NCI-H2107 treated with DMSO at 0.1 percent for 48 hours (cell line): ENCODE results near the gene KRT86.
"Not testable (repeated sequence)": the region's sequence is repeated elsewhere in the genome, so short reads cannot be mapped to it uniquely, and the experiment has no call there.

Source experiments
- DNase-seq: peaks from one replicate; lab custom pipeline; 2025; ENCODE audit not compliant: unreplicated experiment; lab: John Stamatoyannopoulos, UW

Gene KRT86

DNA sequence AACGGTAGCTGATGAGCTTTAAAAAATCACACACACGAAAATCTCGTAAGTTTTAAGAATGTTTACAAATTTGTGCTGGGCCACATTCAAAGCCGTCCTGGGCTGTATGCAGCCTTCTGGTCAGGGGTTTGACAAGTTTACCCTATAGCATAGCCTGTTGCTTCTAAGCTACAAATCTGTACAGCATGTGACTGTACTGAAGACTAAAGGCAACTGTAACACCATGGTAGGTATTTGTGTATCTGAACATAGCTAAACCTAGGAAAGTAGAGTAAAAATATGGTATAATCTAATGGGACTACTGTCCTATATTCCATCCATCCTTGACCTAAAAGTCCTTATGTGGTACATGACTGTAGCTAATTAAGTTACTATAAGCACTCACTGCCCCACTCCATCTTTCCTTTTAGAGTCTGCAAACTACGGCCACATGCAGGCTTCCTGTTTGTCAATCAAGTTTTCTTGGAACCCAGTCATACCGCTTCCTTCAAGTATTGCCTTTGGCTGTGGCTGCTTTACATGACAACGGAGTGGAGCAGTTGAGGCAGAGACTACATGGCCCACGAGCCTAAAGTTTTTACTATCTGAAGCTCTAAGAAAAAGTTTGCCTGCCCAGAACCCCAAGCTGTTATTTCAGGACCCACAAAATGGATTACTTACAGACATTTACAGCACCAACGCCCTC is 22.9 kb upstream of the KRT86 start:
- DNase-seq = no peak

DNA sequence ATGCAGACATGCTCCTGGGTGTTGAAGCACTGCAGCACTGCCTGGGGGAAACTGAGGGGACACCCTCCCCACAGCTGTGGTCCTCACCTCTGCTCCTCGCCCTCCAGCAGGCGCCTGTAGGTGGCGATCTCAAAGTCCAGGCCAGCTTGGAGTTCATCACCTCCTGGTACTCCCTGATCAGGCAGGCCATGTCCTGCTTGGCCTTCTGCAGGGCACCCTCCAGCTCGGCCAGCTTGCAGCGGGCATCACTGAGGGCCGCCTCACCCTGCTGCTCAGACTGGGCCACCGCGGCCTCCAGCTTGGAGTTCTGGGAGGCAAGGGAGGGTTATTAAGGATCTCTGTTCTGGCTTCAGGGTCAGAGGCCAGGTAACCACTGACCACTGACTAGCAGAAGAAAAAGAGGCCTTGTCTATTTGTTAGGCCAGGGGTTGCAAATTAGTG is 22.2 kb upstream of the KRT86 start:
- DNase-seq = not testable (repeated sequence)

DNA sequence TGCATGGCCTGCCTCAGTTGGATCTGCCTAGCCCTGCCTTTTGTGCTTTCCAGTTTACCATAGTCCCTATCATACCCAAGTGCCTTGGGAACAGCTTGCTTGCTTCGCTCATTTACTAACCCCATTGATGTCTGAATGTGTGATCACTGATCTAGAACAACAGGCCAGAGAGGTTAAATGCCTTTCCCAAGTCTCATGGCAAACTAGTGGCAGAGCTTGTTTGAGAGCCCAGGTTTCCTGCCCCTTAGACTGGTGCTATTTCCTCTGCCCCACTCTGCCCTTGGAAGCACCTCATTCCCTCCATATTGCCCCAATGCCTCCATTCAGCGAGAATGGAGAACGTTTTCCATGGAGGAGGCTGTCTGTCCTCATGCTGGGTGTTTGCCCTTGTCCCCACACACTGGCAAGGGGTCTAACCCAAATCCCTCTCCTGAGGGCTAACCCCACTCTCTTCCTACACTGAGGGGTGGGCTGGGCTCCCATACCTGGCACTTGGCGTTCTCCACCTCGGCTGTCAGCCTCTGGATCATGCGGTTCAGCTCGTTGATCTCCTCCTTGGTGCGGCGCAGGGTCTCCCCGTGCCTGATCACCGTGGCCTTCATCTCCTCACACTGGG is 21.6 kb upstream of the KRT86 start:
- no peak for DNase-seq

DNA sequence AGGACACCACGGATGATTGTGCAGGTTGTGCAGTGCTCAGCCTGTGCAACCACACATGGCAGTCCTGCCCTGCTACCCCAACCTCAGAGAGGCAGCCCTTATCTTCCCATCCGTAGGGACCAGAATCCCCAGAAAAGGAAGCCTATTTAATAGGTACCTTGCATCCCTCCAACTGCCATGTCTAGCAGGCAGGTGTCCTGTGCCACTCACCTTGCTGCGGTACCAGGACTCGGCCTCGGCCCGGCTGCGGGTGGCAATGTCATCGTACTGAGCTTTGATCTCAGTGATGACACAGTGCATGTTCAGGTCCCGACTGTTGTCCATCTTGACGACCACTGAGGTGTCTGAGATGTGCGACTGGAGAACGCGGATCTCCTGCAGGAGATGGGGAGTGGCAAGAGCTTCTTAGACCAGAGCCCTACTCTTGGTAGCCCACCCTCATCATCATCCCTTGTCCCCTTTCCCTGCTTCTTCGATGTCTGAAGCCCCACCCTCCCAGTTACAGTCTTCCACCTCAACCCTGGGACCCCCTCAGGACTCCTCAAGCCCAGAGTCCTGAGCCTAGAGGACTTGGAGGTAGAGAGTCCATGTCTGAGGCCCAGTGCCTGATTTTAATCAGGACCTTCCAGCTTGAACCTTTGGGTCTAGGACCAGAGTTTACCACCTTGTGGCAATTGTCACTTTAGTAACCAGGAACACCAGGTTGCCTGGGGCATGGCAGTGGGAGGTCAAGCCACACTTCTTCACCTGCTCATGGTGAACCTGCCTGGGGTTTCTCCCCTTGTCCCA is 20.9 kb upstream of the KRT86 start:
- DNase-seq = no peak

DNA sequence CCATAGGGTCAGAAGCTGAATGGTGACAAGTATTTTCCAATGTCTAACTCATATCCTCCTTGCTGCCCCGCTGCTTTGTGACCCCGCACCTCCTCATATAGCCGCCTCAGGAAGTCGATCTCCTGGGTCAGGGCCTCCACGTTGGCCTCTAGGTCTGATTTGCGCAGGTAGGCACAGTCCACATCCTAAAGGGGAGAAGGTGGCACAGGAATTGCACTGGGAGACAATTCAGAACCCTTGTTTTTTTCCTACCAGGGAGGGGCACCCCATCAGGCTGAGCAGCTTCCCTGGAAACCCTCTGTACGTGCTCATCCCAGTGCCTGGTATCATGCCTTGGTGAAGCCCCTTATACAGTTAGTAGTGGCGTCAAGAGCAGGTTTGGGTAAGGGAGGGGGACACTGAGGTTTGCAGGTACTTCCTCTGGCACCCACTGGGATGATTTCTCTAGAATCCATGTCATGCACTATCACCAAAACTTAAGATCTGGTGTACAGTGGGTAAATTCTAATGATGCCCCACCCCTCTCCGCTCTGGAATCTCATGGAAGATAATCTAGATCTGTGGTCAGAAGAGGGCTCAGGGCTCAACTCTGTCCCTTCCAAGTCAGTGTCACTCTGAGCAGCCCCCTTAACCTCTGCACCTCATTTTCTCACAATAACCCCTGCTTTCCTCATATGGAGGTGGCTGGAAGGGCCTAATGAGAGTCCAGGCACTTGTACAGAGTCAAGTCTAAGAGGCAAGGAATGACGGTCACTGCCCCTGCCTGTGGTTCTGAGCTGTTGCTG is 20.1 kb upstream of the KRT86 start:
- DNase-seq = no peak

DNA sequence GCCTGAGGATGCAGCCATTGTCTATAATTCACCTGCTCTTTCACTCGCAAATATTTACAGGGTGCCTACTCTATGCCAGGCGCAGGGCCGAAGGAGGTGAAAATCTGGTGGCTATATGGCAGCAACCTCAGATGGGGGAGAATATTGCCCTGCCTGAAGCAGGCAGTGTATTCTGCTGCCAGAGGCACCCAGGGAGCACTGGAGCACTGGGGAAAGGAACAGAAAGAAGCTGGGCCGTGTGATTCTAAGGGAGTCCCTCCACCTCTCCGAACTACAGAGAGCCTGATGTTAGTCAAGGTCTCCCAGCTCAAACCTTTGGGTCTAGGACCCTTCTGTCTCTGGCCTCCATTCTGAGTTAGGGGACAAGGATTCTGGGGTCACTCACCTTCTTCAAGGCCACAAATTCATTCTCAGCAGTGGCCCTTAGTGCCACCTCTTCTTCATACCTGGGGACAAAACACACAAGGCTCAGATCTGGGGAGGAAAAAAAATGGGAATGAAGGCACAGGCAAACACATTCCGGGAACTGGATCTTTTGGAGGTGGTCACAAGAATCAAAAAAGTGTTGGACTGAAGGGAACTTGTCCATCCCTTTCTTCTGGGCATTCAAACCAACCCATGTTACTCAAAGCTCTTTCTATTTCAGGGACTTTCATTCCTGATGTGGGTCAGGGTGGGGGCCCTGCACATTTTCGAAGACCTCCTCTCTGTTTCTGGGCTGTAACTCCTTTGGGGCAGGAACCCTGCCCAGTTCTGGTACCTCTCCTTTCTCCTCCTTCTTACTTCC is 19.3 kb upstream of the KRT86 start:
- DNase-seq = no peak

DNA sequence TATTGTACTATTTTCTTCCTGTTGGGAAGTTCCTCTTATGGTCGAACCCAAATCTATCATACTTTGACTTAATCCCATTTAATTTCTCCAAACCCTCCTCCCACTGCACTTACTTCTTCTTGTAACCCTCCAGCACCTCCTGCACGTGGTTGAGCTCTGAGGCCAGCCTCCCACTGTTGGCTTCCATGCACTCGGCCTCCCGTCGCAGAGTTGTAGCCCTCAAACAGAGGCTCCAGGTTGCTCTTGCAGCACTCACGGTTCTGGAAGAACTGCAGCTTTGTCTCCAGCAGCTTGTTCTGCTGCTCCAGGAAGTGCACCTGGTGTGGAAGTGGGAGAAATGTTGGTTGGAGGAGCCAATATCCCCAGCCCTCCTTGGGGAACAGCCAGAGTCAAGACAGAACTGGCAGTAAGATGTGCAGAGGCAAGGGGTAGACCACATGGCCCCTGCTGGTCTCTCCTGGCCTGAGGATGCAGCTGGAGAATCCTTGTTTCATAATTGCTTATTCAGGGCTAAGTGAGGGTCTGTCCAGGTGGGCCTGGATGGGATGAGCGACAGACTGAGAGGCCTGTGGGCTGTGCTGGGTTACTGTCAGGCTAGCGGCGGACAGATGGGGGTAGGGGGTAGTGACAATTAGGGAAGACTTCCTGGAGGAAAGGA is 18.4 kb upstream of the KRT86 start:
- DNase-seq = no peak

DNA sequence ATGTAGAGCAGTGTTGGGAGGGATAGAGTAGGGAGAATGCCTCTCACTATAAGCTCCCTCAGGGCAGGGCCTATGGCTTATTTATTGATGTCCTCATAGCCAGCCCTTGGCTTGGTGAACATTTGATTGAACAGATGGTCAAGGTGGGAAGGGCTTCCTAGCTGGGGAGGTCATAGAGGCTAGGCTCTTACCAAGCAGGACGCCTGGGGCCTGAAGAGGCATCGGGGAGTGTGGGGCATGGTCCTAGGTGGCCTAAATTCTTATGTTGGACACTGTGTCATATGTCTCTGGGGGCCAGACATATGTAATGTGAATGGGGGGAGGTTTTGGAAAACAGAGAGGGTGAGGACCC is 17.9 kb upstream of the KRT86 start:
- DNase-seq = no peak

DNA sequence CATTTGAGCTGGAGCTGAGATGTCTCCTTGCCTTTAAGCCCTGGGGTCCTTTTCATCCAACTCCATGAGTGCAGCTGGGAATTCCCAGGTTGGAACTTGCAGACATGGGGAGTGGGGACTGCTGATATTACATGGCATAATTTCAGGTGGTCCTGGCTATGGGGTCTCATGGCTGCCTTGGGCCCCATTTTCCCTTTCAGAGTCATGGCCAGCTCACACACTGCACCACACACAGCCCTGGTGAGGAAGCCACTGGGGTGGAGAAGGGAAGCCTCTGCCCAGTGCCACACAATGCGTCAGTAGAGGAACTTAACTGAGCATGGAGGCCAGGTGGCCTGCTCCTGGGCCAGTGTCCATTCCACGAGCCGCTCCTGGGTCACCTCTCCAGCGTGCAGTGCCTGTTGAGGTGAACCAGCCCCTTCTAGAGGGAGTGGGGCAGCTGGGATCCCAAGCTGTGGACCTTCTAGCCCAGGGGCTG is 17.3 kb upstream of the KRT86 start:
- DNase-seq = no peak

DNA sequence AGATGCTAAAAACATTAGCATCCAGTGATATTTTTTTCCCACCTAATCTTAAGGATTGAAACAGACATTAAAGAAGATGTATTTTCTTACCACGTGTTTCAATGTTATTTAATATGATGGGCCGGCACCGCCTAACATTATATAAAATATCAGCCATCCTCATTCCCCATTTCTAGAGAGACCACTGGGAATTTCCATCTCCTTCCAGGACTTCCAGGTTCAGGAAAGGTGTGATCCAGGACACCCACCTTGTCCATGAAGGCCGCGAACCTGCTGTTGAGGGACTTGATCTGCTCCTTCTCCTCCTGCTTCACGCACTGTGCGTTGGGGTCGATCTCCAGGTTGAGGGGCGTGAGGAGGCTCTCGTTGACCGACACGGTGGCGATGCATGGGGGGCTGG is 16.5 kb upstream of the KRT86 start:
- not testable (repeated sequence) for DNase-seq

DNA sequence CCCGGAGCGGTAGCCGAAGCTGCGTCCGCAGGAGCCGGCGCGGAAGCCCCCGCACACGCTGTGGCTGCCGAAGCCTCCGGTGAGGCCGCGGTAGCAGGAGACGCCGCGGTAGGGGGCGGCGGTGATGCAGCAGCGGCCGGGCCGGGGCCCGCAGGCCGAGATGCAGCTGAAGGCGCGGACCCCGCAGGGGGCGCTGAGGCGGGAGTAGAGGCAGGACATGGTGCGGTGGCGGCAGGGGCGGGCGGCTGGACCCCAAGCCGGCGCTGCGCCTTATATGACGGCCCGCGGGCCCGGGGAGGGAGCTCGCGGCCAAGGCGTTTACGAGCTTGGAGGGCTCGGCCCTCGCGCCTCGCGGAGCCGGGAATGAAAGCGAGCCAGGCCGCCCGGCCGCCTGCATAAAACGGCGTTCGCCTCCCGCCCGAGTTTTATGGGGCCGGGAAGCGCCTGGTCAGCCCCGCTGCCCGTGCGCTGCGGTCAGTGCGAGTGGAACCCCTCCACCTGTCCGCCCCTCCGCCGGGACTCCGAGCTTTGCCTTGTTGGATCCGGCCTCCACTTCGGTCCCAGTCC is 16.0 kb upstream of the KRT86 start:
- DNase-seq = no peak

DNA sequence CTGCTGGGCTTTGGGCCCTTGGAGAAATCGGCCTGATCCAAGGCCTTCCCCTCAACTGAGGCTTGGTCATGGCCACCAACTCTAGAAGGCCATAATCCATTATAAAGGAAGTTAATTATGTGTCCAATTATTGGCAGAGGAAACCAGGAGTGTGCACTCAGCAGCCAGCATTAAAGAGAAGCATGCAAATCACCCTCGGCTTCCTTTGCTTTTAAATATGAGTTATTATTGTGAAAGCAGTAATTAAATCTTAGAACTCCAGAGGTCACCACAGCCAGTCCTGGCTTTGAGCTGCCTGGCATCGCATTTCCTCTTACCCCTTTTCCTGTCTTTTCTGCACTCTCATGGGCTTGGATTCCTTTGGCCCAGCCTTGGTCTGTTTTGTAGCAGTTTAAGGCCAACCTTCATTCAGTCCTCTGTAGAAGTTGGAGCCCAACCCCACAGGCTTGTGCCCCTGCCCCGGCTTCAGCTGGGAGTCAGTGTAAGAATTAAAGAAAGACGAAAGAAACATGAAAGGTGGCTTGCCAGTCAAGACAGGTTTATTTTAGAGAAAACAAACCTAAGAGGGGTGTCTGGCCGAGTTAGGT is 14.7 kb upstream of the KRT86 start:
- DNase-seq = peak; percentile 19

DNA sequence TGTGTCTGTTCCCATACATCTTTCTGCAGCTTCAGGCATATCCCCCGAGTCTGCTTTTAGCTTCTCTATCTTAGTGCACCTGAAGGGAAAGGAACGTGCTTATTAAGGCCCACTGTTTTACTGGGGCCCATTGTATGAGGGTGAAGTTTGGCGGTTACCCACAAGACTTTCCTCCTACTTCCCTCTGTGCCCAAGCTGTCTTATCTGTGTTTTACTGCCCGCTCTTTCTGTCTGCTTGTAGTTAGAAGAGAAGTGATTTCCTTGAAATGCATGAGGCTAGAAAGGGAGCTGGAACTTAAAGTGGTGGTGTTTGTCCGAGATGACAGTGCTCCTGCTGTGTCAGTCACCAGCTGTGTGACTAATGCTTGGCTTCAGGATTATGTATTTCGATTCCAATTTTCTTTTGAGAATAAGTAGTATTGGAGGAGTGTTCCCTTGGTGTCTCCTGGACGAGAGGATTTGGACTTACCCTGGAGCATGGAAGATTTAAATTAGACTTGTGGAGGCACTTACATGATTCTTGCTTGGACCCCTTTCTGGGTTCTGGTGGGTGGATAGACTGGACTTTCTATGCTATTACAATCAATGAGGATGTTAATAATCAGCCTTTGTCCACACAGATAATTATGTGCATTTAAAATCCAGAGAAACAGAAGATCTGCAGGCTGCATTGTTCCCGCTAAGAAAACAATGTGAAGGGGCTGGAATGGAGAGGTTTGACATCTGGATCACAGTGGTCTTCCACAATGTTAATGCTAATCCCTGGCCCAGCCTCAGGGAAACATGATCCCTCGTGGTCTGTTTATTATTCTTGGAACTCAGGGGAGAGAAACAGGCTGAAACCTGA is 13.9 kb upstream of the KRT86 start:
- no peak for DNase-seq

DNA sequence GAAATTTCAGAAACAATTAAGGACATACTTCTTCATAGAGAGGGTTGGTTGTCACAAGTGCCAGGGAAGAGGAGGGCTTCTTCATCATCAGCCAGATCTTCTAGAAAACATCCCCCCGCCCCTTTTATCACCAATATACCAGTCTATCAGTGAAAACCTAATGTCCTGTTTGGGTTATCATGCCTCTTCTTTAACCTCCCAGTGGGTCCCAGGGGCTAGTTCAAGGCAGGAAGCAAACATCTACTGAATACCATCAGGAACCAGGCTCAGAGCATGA is 13.3 kb upstream of the KRT86 start:
- DNase-seq = no peak

DNA sequence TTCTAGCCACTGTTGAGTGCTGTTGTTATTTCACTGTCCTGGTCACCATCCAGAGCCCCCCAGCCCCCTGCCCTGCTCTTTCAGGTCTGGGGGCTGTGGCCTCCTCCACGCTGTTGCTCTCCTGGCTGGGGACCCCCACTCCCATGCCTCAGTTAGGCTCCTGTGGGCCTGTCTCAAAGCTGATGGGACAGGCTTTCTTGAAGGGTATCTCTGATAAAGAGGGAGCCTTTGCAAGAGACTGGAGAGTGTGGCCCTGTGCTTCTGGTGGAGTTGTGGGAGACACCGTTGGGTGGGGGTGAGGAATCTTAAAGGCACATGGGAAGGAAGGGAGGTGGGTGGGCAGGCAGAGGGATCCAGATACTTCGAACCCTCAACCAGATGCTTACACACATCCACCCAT is 12.2 kb upstream of the KRT86 start:
- DNase-seq = no peak

DNA sequence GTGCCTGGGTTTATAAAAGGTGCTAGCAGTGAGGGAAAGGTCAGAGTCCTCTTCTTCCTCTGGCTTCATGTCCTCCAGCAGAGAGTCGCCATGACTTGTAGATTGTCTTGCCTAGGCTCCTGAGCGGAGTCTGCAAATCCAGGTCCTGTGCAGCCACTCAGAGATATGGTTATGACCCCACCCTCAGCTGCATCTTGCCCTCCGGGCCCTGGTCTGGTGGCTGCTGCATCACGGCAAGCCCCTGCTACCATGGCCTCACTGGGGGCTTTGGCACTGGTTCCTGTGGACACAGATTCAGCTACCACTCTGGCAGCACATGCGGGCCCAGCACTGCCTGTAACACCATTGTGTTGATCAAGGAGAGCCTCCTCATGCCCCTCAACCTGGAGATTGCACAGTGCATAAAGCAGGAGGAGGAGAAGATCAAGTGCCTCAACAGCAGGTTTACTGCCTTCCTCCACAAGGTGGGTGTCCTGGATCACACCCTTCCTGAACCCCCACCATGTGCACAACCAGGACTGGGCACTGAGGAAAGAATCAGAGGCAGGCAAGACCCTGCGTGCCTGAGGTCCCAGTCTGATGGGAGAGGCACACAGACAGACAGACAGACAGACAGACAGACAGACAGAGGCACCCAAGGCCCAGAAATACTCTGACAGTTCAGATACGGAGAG is 10.5 kb upstream of the KRT86 start:
- no peak for DNase-seq

DNA sequence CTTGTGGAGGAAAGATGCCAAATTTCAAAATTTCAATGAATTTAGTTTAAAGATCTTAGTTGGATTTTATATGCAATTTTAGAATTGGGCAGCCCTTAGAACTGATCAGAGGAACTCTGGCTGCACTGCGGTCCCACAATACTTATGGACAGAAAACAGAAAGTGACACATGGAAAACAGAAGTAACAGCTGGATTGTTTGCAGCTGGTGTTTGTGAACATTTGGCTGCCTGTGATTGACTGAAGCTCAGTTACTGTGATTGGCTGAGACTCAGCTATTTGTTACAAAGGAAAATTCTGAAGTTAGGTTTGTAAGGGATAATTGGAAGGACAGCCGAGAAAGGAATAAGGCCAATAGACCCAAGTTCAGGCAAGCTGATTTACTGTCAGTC is 10.0 kb upstream of the KRT86 start:
- DNase-seq = no peak

DNA sequence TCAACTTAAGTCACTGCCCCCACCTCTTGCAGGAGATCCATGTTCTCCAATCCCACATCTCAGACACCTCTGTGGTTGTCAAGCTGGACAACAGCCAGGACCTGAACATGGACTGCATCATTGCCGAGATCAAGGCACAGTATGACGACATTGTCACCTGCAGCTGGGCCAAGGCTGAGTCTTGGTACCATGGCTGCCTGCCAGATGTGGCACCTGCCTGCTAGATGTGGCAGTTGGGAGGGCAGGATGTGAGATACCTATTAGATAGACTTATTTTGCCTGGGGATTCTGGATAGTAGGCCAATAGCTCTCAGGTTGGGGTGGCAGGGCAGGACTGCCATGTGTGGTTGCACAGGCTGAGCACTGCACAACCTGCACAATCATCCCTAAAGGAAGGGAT is 7.9 kb upstream of the KRT86 start:
- no peak for DNase-seq
